ENCODE results near the gene KAZN.

The KAZN gene

DNA sequence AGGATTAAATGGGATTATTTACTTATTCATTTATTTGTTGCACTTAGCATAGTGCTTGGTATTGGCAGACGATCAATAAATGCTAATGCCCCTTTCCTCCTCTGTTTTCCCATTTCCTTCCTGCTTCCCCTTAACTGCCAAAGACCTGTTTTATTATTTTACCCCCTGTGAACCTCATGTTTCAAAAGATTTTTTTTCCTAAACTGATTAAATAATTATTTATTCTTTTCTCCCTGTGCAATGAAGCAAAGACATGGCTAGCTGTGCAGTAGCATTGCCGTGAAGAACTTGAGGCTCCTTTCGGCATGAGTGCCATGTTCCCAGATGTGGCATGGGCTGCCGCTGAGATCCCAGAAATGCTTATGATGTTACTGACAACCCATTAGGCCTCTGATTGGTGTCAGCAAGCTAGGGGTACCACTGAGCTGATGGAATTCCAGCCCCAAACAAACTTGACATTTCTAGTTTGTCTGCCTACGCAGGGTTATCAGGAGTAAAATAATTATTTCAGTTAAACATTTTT, 288.6 kb downstream of the KAZN start:
- DNase-seq (ENCODE audit: low read depth): no peak

DNA sequence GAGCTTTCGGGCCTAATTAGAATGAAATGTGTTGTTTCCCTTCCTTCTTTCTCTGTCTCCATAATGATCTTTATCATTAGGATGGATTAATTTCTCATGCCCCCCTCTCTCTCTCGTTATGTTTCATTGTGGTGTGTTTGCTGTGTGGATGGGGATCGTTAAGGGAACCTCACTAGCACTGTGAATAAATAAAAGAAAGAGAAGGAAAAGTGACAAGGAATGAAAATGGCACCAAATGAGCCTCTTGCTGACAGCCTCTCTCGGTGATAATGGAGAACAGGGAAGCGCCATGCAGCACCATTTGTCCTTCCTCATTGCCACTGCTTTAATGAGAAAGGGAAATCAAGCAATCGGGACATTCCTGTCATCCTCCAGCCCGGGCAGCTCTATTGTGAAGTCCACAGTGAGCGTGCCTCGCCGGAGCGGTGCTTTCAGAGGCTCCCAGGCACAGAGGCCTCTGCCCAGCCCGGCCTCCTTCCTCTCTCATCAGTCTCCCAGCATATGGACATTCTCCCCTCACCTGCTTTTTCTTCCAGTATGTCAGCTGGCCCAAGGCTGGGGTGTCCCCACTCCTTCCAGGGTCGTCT, 289.4 kb downstream of the KAZN start:
- DNase-seq (ENCODE audit: low read depth): no peak

DNA sequence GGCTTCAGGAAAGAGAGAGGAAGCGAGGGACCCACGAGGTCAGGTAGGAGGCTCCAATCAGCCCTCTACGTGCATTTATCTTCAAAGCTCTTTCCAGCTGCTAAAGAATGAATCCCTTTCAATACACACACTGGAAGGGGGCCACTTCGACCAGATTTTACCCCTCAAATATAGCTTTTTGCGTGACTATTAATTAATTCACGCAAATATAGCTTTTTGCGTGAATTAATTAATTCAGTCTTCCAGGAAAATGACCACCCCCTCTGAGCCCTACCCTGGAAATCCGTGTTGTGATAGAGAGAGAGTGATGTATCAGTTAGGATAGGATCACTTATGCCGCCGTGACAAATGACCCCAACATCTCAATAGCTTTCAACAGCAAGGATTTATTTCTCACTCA, 289.9 kb downstream of the KAZN start:
- DNase-seq (ENCODE audit: low read depth): no peak

DNA sequence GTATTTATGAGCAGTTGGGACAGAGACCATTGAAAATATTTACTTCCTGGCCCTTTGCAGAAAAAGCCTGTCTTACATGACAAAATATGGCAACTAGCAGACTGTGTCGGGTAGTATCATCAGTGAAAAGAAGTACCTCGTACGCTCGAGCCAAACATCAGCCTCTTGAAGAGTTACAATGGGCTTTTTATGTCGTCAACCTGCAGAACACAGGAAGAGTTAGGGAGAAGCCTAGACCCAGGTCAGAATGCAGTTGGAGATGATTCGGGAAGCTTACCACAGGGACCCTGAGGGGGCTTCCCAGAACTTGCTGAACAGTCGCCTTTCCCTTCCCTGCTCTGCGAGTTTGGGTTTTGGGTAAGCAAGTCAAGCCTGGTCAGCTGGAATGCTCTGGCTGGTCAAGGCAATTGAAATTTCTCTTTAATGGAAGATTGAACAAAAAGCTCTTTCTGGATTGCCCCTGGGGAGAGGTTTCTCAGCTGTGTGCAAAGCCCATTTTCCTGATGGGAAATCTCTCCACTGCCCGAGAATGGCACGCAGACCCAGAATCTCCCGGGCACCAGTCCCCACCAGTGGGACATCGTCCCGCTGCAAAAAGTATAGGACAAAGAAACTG, 291.4 kb downstream of the KAZN start:
- no peak for DNase-seq (ENCODE audit: low read depth)

DNA sequence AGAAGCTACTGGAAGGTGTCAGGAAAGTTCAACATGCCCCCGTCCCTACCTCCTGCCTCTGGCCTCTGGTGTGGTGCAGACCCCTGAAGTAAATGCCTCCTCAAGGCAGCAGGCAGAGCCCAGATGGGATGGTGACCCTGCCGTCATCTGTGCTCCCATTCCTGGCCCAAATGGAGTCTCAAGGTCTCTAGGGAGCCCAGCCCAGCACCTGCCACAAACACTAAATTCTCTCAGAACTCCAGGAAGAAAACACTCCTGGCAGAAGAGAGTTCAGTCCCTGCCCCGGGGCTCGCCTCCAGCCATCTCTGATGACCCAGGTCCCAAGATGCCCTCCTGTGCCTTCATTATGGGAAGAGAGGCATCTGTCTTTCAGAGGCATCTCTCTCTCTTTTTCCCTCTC, 293.5 kb downstream of the KAZN start:
- no peak for DNase-seq (ENCODE audit: low read depth)

DNA sequence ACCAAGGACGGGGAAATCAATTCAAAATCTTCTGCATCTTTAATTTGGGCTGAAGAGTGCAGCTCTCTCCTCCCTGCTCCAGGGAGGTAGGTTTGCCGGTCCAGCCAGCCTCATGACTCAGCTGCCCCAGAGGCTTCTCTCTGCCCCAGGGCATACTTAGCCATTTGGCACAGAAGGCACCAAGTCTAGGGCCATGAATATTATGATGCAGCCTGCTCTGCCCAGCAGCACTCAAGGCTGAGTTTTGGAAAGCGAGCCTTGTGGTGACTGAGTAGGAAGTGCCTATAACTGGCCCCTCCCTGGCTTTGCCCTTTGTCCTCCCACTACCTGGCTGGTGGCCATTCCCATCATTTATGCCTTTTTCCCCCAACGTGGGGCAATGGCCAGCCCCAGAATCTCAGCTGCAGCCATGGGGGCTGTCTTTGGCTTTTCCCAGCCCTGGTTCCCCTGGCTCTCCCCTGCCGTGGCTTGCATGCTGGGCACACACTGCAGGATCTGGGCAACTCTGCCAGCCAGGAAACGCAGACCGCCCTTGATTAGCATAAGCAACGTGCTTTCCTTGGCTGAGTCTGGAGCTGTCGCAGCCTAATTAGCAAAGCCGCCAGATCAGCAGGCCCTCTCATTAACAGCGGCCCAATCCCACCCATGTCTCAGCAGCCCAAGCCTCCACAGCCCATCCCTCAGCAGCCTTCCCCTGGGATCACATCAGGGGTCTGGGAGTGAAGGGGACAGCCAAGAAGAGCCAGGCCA, 296.5 kb downstream of the KAZN start:
- peak; percentile 61 for DNase-seq (ENCODE audit: low read depth)

DNA sequence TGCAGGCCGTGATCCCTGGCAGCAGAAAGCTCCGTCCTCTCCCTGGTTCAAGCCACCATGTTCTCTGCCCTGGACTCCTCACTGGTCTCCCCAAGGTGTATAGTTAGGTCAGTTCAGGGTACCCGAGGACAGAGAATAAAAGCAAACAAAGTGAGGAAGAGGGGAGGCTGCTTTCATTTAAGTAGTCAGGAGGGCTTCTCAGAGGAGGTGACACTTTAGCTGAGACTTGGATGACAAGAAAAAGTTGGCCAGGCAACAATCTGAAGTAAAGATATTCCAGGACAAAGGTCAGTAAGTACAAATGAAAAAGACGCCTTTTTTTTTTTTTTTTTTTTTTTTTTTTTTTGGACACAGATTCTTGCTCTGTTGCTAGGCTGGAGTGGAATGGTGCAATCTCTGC, 297.2 kb downstream of the KAZN start:
- DNase-seq (ENCODE audit: low read depth): no peak

DNA sequence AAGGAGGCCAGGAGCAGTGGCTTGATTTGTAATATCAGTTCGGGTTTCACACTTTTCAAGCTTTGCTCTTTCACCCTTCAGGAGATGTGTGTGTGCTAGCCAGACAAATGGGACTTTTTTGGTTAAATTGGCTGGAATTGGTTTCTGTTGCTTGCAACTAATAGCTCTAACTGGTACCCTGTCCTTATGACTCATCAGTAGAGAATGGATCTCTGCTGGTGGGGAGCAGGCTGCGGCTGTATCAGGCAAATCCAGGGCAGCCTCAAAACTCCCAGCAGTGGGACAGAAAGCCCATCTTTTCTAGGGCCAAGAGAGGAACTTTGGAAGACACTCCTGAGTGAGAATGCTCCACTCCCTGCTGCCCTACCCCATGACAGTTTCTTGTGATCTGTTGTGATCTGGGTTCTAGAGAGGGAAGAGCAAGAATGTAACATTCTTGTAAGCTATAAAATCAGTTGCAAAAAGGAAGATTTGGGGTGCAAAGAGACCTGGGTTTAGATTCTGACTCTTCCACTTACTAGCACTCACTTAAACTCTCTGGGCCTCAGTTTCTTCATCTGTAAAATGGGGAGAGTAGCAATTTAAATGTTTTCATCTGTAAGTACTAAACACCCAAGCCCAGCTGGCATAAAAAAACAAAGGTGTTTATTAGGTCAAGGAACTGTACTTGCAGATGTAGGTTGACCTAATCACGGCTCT, 298.0 kb downstream of the KAZN start:
- DNase-seq (ENCODE audit: low read depth): no peak

DNA sequence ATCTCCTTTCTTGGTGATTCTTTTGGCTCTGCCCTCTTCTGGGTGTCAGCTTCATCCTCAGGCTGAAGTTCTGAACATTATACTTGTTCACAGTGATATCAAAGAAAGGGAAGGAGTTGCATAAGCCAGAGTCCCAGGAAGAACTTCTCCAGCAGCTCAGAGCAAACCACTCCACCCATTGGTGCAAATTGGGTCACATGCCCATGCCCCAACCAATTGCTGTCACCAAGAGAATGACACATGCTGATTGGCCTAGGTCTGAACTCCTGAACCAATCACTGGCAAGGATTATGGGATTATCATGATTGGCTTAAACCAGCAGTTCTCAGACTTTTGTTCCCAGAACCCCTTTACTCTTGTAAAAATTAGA, 298.6 kb downstream of the KAZN start:
- DNase-seq (ENCODE audit: low read depth): no peak

DNA sequence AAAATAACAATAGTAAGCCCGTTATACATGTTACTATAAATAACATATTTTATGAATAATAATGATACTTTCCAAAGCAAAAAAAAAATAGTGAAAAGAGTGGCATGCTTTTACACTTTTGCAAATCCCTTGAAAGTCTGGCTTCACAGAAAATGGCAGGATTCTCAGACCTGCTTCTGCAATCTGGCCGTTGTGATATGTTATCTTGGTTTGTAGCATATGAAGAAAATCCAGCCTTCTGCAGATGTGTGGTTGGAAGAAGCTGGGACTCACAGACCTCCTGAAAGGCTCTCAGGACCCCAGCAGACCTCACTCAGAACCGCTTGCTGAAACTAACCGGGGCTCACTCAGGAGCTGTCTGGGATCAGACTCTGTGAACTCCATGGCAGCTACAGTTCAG, 299.1 kb downstream of the KAZN start:
- no peak for DNase-seq (ENCODE audit: low read depth)

DNA sequence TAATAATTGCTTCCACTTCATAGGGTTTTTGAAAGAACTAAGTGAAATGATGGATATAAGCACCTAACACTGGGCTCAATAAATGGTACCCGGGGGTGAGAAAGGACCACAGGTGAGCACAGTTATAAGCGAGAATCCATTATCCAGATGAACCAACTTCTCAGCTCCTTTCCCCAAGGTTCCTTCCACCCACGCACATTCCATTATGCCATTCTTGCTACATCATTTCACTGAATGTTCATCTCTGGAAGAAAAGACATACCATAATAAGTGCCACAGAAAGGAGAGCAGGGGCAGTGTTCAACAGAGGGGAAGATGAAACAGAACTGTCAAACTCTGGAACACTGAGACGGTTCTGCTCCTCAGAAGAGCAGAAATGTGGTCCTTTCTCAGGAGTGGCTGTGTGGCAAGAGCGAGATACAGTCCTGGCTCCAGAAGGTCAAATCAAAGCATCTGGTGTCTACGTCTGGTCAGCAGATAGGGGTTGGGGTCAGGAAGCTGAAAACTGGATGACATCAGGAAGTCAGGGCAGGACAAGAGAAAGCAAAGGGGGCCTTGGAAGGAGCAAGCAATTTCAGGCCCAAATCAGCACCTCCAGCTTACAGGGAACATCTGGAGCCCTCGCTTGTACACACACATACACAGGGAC, 299.6 kb downstream of the KAZN start:
- no peak for DNase-seq (ENCODE audit: low read depth)

DNA sequence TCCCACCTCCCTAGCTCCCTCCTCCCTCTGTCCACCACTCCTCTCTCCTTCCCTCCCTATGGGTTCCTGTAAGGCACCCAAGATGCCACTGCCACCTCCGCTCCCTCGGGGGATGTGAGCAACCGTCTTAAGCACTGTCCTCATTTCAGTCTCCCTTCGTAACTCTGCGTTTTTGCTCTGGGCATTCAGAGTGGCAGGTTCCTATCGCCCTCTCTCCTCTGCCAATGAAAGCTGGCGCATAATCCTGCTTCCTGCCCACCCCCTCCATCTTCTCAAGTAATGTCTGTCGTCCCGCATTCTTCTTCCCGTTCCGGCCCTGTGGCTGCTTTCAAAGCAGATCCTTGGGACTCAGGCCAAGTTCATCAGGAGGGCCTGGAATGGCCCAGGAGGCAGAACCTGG, 301.2 kb downstream of the KAZN start:
- no peak for DNase-seq (ENCODE audit: low read depth)

DNA sequence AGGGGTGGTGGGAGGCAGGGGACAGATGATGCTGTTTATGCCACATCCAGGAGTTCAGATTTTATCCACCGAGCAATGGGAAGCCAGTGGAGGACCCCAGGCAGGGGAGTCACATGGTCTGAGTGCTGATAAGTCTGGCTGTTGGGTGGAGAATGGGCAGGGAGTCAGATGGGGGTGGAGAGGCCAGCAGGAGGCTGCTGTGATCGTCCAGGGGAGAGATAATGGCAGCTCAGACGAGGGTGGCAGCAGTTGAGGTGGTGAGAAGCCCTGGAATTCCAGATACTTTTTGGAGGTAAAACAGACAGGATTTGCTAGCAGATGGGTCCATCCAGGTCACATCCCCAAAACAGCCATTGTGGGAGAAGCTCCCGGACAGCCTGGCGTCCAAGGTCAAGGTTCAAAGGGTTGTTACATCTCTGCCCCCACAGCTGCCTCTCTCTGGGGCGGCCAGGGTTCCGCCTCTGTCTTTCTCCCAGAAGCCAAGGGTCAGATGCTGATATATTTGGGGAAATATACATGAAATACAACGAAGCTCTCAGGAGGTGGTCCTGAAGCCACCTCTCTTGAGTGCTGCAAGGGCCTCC, 303.0 kb downstream of the KAZN start:
- DNase-seq (ENCODE audit: low read depth): no peak

DNA sequence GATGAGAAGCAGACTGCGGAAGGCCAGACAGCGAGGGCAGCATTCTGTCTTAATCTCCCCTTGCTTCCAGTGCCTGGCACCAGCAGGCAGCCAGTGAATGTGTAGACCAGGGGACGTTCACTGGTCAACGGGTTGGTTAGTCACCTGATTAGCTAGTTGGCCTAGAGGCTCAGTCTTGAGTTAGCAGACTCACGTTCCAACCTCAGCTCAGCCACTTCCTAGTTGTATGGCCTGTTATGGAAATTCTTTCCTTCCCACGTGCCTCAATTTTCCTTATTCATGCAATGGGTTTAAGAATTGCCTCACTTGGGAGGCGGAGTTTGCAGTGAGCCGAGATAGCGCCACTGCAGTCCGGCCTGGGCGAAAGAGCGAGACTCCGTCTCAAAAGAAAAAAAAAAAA, 305.4 kb downstream of the KAZN start:
- DNase-seq (ENCODE audit: low read depth): no peak

DNA sequence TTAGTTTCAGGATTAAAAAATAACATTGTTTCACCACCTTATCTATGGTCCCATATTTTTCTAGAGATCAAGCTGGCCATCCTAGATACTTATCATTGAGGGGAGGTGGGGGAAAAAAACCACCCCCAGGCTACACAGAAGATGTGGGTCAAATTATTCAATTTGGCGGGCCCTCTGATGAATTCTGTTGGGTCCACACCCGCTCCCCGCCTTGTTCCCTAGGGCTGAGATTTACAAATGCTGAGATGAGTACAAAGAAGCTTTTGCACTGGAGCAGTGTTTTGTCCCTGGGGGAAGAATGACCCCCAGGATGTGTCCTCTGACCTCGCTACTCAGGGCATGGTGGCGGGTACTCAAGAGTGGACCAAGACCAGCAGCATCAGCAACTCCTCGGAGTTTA, 308.2 kb downstream of the KAZN start:
- DNase-seq (ENCODE audit: low read depth): no peak

DNA sequence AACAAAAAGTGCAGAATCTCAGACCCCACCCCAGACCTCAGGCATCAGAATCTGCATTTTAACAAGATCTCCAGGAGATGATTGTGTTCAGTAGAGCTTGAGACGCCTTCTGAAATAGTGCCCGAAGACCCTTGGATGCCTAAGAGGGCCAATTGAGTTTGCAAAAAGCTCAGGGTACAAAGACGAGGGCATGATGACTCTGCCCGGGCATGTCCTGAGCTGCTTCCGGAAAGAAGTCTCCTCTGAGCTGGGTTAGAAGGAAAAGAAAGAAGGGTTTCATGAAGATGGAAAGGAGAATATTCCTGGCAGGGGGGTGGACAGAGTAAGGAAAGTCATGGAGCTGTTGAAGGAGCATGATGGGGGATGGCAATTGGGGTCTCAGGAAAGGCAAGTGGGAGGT, 308.9 kb downstream of the KAZN start:
- DNase-seq (ENCODE audit: low read depth): no peak

DNA sequence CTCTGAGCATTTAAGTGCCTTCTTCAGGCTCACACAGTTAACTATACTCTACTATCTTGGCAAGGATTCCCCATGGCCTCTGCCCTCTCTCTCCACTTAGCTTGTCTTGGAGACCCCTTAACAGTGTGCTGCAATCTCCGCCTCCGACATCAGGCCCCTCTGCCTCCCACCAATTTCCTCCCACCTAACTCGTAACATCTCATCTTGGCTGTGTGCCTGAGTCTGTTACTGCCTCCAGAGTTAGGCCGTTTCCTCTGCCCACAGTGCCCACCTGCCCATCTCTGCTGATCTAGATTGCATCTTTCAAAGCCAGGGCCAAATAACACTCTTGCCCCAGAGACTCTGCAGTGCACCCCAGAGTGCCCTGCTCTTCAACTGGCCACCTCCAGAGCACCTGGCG, 310.8 kb downstream of the KAZN start:
- DNase-seq (ENCODE audit: low read depth): no peak

DNA sequence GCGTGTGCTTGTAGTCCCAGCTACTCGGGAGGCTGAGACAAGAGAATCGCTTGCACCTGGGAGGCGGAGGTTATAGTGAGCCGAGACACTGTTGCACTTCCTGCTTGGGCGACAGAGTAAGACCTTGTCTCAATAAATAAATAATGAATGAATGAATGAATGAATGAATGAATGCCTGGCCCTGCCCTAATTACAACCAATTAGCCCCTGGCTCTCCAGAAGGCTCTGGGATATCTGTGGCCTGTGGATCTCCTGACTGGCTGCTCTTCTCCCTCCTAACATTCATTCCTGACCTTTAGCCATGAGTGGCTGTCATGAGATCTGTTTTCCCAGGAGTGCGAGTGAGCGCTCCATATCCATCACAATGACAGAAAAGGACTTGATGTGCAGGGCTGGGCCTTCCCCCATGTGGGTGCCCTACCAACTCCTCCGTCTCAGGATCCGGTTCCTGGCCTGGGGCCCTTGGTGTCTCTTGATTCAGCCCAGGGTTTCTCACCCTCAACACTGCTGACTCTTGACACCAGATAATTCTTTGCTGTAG, 311.5 kb downstream of the KAZN start:
- no peak for DNase-seq (ENCODE audit: low read depth)

DNA sequence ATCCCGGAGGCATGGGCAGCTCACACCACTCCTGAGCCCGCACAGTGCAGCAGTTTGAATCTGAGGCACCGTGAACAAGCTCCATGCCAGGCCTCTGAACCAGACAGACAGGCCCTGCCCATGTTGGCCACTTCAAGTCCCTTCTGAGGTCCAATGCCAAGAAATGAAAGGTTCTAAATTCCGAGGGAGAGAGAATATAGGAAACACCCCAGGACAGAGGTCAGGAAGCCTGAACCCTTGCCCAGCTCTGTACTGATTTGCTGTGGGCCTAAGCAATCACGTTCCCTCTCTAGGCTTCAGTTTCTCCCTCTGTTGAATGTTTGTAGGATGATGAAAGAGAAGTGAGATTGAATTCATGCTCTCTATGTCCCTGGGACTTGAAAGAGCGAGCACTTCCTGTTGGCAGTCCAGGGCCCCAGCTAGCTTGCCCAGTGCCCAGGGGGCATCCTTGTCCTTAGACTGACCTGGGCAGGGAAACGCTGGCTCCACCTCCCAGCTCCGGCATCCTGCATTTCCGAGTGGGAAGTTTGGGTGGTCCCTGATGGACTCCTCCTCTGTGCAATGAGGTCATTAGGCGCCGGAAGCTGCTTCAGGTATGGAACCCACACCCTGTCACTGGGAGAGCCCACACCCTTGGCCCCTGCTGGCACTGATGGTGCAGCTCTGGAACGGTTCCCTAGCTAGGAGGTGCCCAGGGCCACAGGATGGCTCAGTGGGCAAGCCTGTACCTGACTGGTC, 312.7 kb downstream of the KAZN start:
- DNase-seq (ENCODE audit: low read depth): peak; percentile 79

DNA sequence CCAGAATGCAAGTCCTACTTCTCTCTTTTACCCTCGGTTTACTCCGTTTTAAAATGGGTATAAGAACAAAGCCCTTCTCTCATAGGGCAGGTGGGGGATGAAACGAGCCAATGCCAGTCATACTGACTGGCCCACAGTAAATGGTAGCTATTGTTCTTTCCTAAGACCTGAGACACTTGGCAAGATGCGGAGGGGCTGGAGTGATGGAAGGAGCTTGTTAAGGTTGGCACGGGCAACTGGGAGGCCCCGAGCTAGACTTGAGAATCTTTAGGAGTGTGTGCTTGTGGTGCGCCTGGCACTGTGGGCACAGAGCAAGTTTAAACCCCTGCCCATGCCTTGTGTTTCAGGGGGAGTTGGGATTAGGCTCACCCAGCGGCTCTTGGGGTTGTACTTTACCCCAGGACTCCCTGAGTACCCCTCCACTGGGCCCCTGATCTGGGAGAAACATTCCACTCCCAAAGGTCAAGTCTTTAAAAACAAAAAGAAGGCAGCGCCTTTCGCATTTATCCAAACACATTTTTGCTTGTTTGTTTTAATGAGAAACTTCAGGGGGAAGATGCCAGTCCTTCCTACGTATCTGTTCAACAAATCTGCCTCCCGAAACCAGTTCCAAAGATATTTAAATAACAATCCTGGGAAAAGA, 314.5 kb downstream of the KAZN start:
- no peak for DNase-seq (ENCODE audit: low read depth)

Measured in fibroblast of gingiva (primary cell).